ENCODE data around the gene FGD5.

FGD5 gene

DNA sequence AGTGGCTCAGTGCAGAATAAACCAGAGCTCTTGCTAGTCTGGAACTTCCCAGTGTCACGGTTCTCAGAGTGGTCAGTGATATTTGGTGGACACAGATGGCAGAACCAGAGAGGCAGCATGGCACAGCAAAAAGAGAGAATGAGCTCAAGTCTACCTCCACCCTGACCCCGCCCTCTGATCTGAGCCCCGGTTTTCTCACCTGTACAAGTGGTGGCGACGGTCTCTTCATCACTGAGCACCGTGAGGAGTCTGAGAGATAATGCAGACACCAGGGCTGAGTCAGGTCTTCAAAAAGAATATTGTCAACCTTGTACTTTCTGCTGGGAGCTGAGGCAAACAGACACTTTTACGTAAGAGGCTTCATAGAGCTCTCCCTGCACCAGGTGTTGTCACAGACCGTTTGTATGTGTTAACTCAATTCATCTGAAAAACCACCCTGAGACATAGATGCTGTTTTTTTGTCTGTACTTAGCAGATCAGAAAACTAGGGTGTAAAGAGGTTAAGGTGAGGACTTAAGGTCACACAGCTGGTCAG, 13.2 kb downstream of the FGD5 start:
- no peak overlapping the region for H3K4me3 ChIP-seq (replicated peaks; ENCODE audit: low read depth, low read length)
- TF ChIP-seq, protein P1, sequence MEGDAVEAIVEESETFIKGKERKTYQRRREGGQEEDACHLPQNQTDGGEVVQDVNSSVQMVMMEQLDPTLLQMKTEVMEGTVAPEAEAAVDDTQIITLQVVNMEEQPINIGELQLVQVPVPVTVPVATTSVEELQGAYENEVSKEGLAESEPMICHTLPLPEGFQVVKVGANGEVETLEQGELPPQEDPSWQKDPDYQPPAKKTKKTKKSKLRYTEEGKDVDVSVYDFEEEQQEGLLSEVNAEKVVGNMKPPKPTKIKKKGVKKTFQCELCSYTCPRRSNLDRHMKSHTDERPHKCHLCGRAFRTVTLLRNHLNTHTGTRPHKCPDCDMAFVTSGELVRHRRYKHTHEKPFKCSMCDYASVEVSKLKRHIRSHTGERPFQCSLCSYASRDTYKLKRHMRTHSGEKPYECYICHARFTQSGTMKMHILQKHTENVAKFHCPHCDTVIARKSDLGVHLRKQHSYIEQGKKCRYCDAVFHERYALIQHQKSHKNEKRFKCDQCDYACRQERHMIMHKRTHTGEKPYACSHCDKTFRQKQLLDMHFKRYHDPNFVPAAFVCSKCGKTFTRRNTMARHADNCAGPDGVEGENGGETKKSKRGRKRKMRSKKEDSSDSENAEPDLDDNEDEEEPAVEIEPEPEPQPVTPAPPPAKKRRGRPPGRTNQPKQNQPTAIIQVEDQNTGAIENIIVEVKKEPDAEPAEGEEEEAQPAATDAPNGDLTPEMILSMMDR (IDR thresholded peaks at IDR 0.05; ENCODE audit: insufficient read depth, low read length, poor library complexity, severe bottlenecking) = no peak
- DNase-seq (ENCODE audit: extremely low read depth, insufficient read length) = no peak
- H3K36me3 ChIP-seq (ENCODE audit: control insufficient read depth, insufficient read depth, low read length) = no peaks in the 10 kb centered on the region
- peaks cover 3% of the 10 kb centered on the region for H3K27me3 ChIP-seq (replicated peaks; ENCODE audit: control insufficient read depth, insufficient read depth, low read length)

DNA sequence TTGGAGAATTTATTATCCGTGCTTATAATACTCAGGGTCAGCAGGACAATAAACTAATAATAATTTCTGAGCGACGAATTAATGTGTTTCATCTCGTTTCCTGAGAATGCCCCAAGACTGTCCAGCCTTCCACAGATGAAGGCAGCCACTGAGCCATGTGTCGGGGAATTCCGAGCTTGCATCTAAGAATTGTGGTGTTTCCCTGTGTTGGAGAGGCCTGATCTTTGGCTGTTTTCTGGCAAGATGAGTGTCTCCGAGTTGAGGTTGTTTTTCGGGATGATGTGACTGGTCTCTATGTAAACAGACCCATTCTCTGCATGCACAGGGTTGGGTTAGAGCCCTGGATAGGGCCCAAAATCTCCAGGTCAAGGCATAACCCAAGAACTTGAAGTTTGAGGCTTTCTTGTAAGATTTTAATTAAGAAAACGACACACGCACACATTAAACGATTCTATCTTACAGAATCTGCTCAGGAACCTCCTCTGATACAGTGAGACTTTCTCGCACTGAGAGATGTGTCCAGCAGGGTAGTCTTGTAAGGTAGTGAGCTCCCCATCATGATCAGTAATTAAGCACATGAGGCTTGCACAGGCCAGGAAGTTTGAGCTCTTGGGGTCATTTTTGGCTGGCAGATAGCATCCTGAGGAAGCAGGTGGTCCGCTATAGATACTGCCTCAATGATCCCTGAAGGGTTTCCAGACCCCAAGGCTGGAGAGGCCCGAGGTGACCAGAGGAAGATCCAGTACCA, 14.4 kb downstream of the FGD5 start:
- TF ChIP-seq, protein P1 (IDR thresholded peaks at IDR 0.05; ENCODE audit: insufficient read depth, low read length, poor library complexity, severe bottlenecking) = no peak
- H3K4me3 ChIP-seq (replicated peaks; ENCODE audit: low read depth, low read length) = no peak overlapping the region
- H3K27me3 ChIP-seq (replicated peaks; ENCODE audit: control insufficient read depth, insufficient read depth, low read length) = peaks cover 3% of the 10 kb centered on the region
- no peak for DNase-seq (ENCODE audit: extremely low read depth, insufficient read length)
- no peaks in the 10 kb centered on the region for H3K36me3 ChIP-seq (ENCODE audit: control insufficient read depth, insufficient read depth, low read length)

DNA sequence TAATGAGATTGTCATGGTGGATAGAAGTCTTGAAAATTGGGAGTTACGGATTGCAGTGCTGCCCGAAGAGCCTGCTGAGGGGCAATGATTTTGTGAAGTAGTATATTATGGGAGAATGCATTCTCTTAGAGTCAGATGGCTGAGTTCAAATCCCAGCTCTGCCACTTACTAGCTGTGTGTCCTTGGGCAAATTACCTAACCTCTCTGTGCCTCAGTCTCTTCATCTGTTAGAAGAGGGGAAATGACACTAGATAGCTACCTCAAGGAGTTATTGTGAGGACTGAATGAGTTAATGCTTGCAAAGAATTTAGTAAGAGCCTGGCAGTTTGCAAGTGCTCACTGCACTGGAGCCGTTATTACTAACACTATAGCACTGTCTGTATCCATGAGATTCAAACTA, 15.4 kb downstream of the FGD5 start:
- Histone ChIP-seq H3K36me3 (ENCODE audit: control insufficient read depth, insufficient read depth, low read length) (no peaks in the 10 kb centered on the region), H3K27me3 (replicated peaks; ENCODE audit: control insufficient read depth, insufficient read depth, low read length) (peaks cover 2% of the 10 kb centered on the region), H3K4me3 (replicated peaks; ENCODE audit: low read depth, low read length) (no peak overlapping the region)
- TF ChIP-seq, protein P1 (IDR thresholded peaks at IDR 0.05; ENCODE audit: insufficient read depth, low read length, poor library complexity, severe bottlenecking) = no peak
- DNase-seq (ENCODE audit: extremely low read depth, insufficient read length) = no peak

GRCh38 chr3:14834807-14835466, 16.2 kb downstream of the FGD5 start:
- Histone ChIP-seq H3K27me3 (replicated peaks; ENCODE audit: control insufficient read depth, insufficient read depth, low read length) (peaks cover 2% of the 10 kb centered on the region), H3K4me3 (replicated peaks; ENCODE audit: low read depth, low read length) (no peak overlapping the region), H3K36me3 (ENCODE audit: control insufficient read depth, insufficient read depth, low read length) (no peaks in the 10 kb centered on the region)
- DNase-seq (ENCODE audit: extremely low read depth, insufficient read length) = no peak
- TF ChIP-seq, protein P1 (IDR thresholded peaks at IDR 0.05; ENCODE audit: insufficient read depth, low read length, poor library complexity, severe bottlenecking) = no peak

- TF ChIP-seq, protein P1 (IDR thresholded peaks at IDR 0.05; ENCODE audit: insufficient read depth, low read length, poor library complexity, severe bottlenecking) = no peak
- Histone ChIP-seq H3K27me3 (replicated peaks; ENCODE audit: control insufficient read depth, insufficient read depth, low read length) (peaks cover 2% of the 10 kb centered on the region), H3K4me3 (replicated peaks; ENCODE audit: low read depth, low read length) (no peak overlapping the region), H3K36me3 (ENCODE audit: control insufficient read depth, insufficient read depth, low read length) (no peaks in the 10 kb centered on the region)
- DNase-seq (ENCODE audit: extremely low read depth, insufficient read length) = no peak
These were observed 17.3 kb downstream of the FGD5 start for GRCh38 chr3:14836049-14836468.

All from GM06990 (cell line).